ENCODE measurements around the gene LDHA. TPM values are rescaled to one million over a fixed set of nuclear protein-coding genes. Genes with fewer than 3 reads are reported as not detected.

LDHA gene
- total RNA-seq, 1 donor from 2014 or later = 977 TPM

DNA sequence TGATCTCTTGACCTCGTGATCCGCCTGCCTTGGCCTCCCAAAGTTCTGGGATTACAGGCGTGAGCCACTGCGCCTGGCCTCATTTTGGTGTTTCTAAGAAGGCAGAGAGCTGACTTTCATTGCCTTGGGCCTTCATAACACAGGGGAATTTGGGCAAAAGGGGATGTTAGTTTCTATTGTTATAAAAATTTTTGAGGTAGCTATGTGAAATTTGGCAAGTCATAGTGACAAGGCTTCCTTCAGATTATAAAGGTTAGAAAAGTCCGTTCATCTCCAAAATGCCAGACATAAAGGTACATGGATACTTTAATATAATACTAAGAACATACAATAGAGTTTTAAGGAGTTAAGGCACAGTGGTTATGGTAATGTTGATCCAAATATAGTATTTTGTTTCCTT lies 35.0 kb downstream of the LDHA start:
- DNase-seq (ENCODE audit: low spot score) = no peak
- H3K9me3 ChIP-seq (ENCODE audit: low read depth) = no peaks in the 10 kb centered on the region
- Mint-ChIP-seq H3K36me3 (no peaks in the 10 kb centered on the region), H3K27me3 (ENCODE audit: insufficient read depth, low read depth) (peaks cover 2% of the 10 kb centered on the region), H3K4me1 (no peaks in the 10 kb centered on the region), H3K27ac (no peak overlapping the region), H3K4me3 (no peak overlapping the region), H3K9me3 (no peaks in the 10 kb centered on the region)
- H3K36me3 ChIP-seq = no peaks in the 10 kb centered on the region
- H3F3A ChIP-seq (ENCODE audit: low read depth) = no peaks in the 10 kb centered on the region
- no peaks in the 10 kb centered on the region for H4K20me1 ChIP-seq (ENCODE audit: low read depth)
- no peaks in the 10 kb centered on the region for H3K27me3 ChIP-seq
- H3K4me2 ChIP-seq = no peak overlapping the region
- no peak overlapping the region for H3K9ac ChIP-seq
- TF ChIP-seq EZH2phosphoT487 (IDR thresholded peaks at IDR 0.05) (no peak), EZH2 (IDR thresholded peaks at IDR 0.05) (no peak)
- TF ChIP-seq, protein P1, sequence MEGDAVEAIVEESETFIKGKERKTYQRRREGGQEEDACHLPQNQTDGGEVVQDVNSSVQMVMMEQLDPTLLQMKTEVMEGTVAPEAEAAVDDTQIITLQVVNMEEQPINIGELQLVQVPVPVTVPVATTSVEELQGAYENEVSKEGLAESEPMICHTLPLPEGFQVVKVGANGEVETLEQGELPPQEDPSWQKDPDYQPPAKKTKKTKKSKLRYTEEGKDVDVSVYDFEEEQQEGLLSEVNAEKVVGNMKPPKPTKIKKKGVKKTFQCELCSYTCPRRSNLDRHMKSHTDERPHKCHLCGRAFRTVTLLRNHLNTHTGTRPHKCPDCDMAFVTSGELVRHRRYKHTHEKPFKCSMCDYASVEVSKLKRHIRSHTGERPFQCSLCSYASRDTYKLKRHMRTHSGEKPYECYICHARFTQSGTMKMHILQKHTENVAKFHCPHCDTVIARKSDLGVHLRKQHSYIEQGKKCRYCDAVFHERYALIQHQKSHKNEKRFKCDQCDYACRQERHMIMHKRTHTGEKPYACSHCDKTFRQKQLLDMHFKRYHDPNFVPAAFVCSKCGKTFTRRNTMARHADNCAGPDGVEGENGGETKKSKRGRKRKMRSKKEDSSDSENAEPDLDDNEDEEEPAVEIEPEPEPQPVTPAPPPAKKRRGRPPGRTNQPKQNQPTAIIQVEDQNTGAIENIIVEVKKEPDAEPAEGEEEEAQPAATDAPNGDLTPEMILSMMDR (IDR thresholded peaks at IDR 0.05) = no peak
- no peak overlapping the region for H3K27ac ChIP-seq
- H2AFZ ChIP-seq (replicated peaks) = no peak overlapping the region
- no peak overlapping the region for H3K4me3 ChIP-seq
- no peaks in the 10 kb centered on the region for H3K79me2 ChIP-seq (ENCODE audit: low read depth)
- H3K4me1 ChIP-seq = no peaks in the 10 kb centered on the region

DNA sequence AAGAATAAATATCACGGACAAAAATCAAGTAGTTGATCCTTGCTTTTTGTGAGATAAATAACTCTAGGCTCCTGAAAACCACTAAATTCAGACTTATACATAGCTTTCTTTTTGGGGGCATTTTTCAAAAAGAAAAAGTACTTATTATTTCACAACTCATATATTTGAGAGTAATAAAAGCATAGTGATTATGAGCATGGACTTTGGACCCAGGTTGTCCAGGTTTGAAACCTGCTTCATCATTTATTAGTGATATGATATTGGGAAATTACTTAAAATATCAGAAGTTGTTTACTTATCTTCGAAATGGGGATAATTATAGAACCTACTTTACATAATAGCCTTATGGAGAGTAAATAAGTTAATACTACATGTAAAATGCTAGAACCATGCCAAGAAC lies 44.3 kb downstream of the LDHA start:
- H3K4me1 ChIP-seq = no peaks in the 10 kb centered on the region
- no peaks in the 10 kb centered on the region for H3K79me2 ChIP-seq (ENCODE audit: low read depth)
- no peak overlapping the region for H3K27ac ChIP-seq
- H3K4me3 Mint-ChIP-seq = no peak overlapping the region
- no peak overlapping the region for H3K4me2 ChIP-seq
- H3K9me3 Mint-ChIP-seq = peaks cover 4% of the 10 kb centered on the region
- no peak overlapping the region for H2AFZ ChIP-seq (replicated peaks)
- peaks cover 4% of the 10 kb centered on the region for H3K27me3 Mint-ChIP-seq (ENCODE audit: insufficient read depth, low read depth)
- H3F3A ChIP-seq (ENCODE audit: low read depth) = no peaks in the 10 kb centered on the region
- DNase-seq (ENCODE audit: low spot score) = no peak
- no peaks in the 10 kb centered on the region for H3K36me3 ChIP-seq
- no peaks in the 10 kb centered on the region for H4K20me1 ChIP-seq (ENCODE audit: low read depth)
- H3K9ac ChIP-seq = no peak overlapping the region
- no peaks in the 10 kb centered on the region for H3K9me3 ChIP-seq (ENCODE audit: low read depth)
- H3K36me3 Mint-ChIP-seq = no peaks in the 10 kb centered on the region
- TF ChIP-seq EZH2 (IDR thresholded peaks at IDR 0.05) = no peak
- no peak for TF ChIP-seq EZH2phosphoT487 (IDR thresholded peaks at IDR 0.05)
- TF ChIP-seq, protein P1 (IDR thresholded peaks at IDR 0.05) = no peak
- no peak overlapping the region for H3K27ac Mint-ChIP-seq
- H3K4me1 Mint-ChIP-seq = no peaks in the 10 kb centered on the region
- H3K27me3 ChIP-seq = no peaks in the 10 kb centered on the region
- no peak overlapping the region for H3K4me3 ChIP-seq

DNA sequence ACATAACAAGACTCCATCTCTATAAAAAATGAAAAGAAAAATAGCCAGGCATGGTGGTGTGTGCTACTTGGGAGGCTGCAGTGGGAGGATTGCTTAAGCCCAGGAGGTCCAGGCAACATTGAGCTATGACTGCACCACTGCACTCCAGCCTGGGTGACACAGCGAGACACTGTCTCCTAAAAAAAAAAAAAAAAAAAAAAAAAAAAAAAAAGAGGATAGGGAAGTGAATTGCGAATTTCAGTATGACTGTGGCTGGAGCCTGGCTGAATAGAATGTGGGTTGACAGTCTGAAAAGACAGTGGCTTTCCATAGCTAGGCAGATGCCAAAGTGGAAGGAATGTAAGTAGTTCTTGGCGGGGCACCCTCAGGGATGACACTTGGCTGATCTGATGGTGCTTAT lies 54.9 kb downstream of the LDHA start:
- Mint-ChIP-seq H3K27me3 (ENCODE audit: insufficient read depth, low read depth) (peaks cover 10% of the 10 kb centered on the region), H3K27ac (no peak overlapping the region)
- TF ChIP-seq, protein P1 (IDR thresholded peaks at IDR 0.05) = no peak
- no peak for TF ChIP-seq EZH2phosphoT487 (IDR thresholded peaks at IDR 0.05)
- no peak for TF ChIP-seq EZH2 (IDR thresholded peaks at IDR 0.05)

More for the DNA sequence above, 54.9 kb downstream of the LDHA start:
- no peak overlapping the region for H3K4me3 ChIP-seq
- Mint-ChIP-seq H3K4me3 (no peak overlapping the region), H3K4me1 (no peaks in the 10 kb centered on the region), H3K9me3 (no peaks in the 10 kb centered on the region), H3K36me3 (no peaks in the 10 kb centered on the region)
- no peaks in the 10 kb centered on the region for H3K27me3 ChIP-seq
- no peaks in the 10 kb centered on the region for H3K79me2 ChIP-seq (ENCODE audit: low read depth)
- no peak overlapping the region for H2AFZ ChIP-seq (replicated peaks)
- no peak overlapping the region for H3K27ac ChIP-seq
- H3K9ac ChIP-seq = no peak overlapping the region
- H4K20me1 ChIP-seq (ENCODE audit: low read depth) = no peaks in the 10 kb centered on the region
- H3K36me3 ChIP-seq = no peaks in the 10 kb centered on the region
- H3F3A ChIP-seq (ENCODE audit: low read depth) = no peaks in the 10 kb centered on the region
- no peaks in the 10 kb centered on the region for H3K9me3 ChIP-seq (ENCODE audit: low read depth)
- no peak overlapping the region for H3K4me2 ChIP-seq
- H3K4me1 ChIP-seq = no peaks in the 10 kb centered on the region
- DNase-seq (ENCODE audit: low spot score) = no peak

Data from neural progenitor cell (in vitro differentiated cells).